Mesenchymal stem cell (in vitro differentiated cells and primary cell): ENCODE results near the gene AAK1.

ENCODE experiments used
- DNase-seq: peaks from one replicate; pipeline ENCODE4 v3.0.0-alpha.2; 2013
- H2AFZ ChIP-seq: one replicate; pipeline ENCODE4 v1.6.1; 2013; ENCODE audit warnings: low read depth, mild to moderate bottlenecking, control low read depth, inconsistent platforms, low read length, moderate library complexity
- H2AK5ac ChIP-seq: 2 replicates; pipeline ENCODE4 v1.6.1; 2013; ENCODE audit warnings: low read length, moderate library complexity, mild to moderate bottlenecking, inconsistent platforms; ENCODE audit not compliant: severe bottlenecking
- H2BK120ac ChIP-seq: one replicate; pipeline ENCODE4 v1.6.1; 2013; ENCODE audit warnings: low read depth, mild to moderate bottlenecking, inconsistent platforms, low read length, moderate library complexity
- H2BK12ac ChIP-seq, 2 experiments: one replicate each; pipeline ENCODE4 v1.6.1; 2013; ENCODE audit warnings: inconsistent platforms in 2 of 2, low read length in 2 of 2, mild to moderate bottlenecking in 2 of 2, moderate library complexity in 2 of 2, control low read depth in 1 of 2
- H2BK15ac ChIP-seq: one replicate; pipeline ENCODE4 v1.6.1; 2013; ENCODE audit warnings: mild to moderate bottlenecking, low read depth, inconsistent platforms; ENCODE audit not compliant: poor library complexity, severe bottlenecking
- H2BK5ac ChIP-seq: 2 replicates; pipeline ENCODE4 v1.6.1; 2013; ENCODE audit warnings: low read depth, mild to moderate bottlenecking, low read length, control low read depth, inconsistent platforms; ENCODE audit not compliant: poor library complexity, severe bottlenecking
- H3K14ac ChIP-seq, 2 experiments: one replicate each; pipeline ENCODE4 v1.6.1; 2013; ENCODE audit warnings: inconsistent platforms in 2 of 2, low read length in 2 of 2, control low read depth in 1 of 2, mild to moderate bottlenecking in 1 of 2, moderate library complexity in 1 of 2
- H3K18ac ChIP-seq, 2 experiments: one replicate each; pipeline ENCODE4 v1.6.1; 2013; ENCODE audit warnings: inconsistent platforms in 2 of 2, low read length in 2 of 2, control low read depth in 1 of 2, low read depth in 1 of 2, mild to moderate bottlenecking in 1 of 2
- H3K23ac ChIP-seq, 2 experiments: one replicate each; pipeline ENCODE4 v1.6.1; 2013; ENCODE audit warnings: inconsistent platforms in 2 of 2, low read length in 2 of 2, mild to moderate bottlenecking in 2 of 2, moderate library complexity in 2 of 2, control low read depth in 1 of 2
- H3K27ac ChIP-seq: 2 replicates; pipeline ENCODE4 v1.5.1; 2013; ENCODE audit warnings: mild to moderate bottlenecking, moderate library complexity, low read length, control low read depth, inconsistent platforms; ENCODE audit not compliant: poor library complexity, severe bottlenecking
- H3K27me3 ChIP-seq, 2 experiments: 2 replicates each; pipeline versions ENCODE4 v1.6.1 to v1.7.0; 2013; ENCODE audit warnings: low read length in 2 of 2, mild to moderate bottlenecking in 2 of 2, moderate library complexity in 2 of 2, control low read depth in 1 of 2, inconsistent platforms in 1 of 2; ENCODE audit not compliant: control insufficient read depth in 1 of 2, insufficient read depth in 1 of 2
- H3K36me3 ChIP-seq, 2 experiments: 2 replicates each; pipeline versions ENCODE4 v1.6.1 to v1.7.0; 2013; ENCODE audit warnings: low read length in 2 of 2, control low read depth in 1 of 2, inconsistent platforms in 1 of 2, low read depth in 1 of 2, mild to moderate bottlenecking in 1 of 2; ENCODE audit not compliant: insufficient read depth in 2 of 2, control insufficient read depth in 1 of 2
- H3K4ac ChIP-seq, 2 experiments: one replicate each; pipeline ENCODE4 v1.6.1; 2013; ENCODE audit warnings: inconsistent platforms in 2 of 2, low read length in 2 of 2, mild to moderate bottlenecking in 2 of 2, moderate library complexity in 2 of 2, control low read depth in 1 of 2, low read depth in 1 of 2
- H3K4me1 ChIP-seq: 2 replicates; pipeline ENCODE4 v1.6.1; 2013; ENCODE audit warnings: low read depth, low read length, control low read depth; ENCODE audit not compliant: control insufficient read depth, insufficient read depth
- H3K4me2 ChIP-seq: 2 replicates; pipeline ENCODE4 v1.6.1; 2013; ENCODE audit warnings: low read length, mild to moderate bottlenecking, inconsistent platforms; ENCODE audit not compliant: poor library complexity, severe bottlenecking
- H3K4me3 ChIP-seq, 2 experiments: 2 replicates each; pipeline versions ENCODE4 v1.5.1 to v1.7.0; 2013; ENCODE audit warnings: low read length in 2 of 2, mild to moderate bottlenecking in 2 of 2, control low read depth in 1 of 2, low read depth in 1 of 2; ENCODE audit not compliant: insufficient read depth in 1 of 2
- H3K79me1 ChIP-seq: replicated peaks from 2 replicates; pipeline ENCODE4 v1.6.1; 2013; ENCODE audit warnings: mild to moderate bottlenecking, control low read depth, low read length, inconsistent platforms; ENCODE audit not compliant: poor library complexity, severe bottlenecking
- H3K9ac ChIP-seq: 2 replicates; pipeline ENCODE4 v1.7.0; 2013; ENCODE audit warnings: mild to moderate bottlenecking, low read length, moderate library complexity
- H3K9me3 ChIP-seq: 2 replicates; pipeline ENCODE4 v1.7.0; 2013; ENCODE audit warnings: mild to moderate bottlenecking, low read length; ENCODE audit not compliant: control insufficient read depth
- H4K8ac ChIP-seq: one replicate; pipeline ENCODE4 v1.6.1; 2013; ENCODE audit warnings: inconsistent platforms, mild to moderate bottlenecking, low read length, moderate library complexity
- H4K91ac ChIP-seq: one replicate; pipeline ENCODE4 v1.6.1; 2013; ENCODE audit warnings: mild to moderate bottlenecking, low read length, inconsistent platforms
- WGBS: methylation state at CpG from one replicate; pipeline ENCODE4 v1.1.7; 2013; ENCODE audit warnings: mixed read lengths; 5-methylcytosine and 5-hydroxymethylcytosine counted together

Gene AAK1

DNA sequence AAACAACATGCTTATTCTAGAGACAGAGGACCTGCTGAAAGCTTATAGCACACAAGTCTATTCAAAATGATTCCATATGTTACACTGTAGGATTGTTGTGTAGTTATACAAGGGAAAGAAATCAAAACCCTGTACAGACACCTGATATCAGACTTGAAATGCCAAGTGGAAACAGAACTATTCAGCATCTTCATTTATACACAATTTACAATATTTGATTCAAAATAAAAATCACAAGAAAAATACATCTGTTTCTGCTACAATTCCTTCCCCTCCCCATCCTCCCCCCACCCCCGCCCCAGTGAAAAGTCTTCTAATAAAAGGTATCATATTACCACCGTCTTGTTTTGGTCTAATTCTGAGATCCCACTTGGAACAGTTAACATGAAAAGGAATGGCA is 168.9 kb downstream of the AAK1 start:
- Histone ChIP-seq H3K14ac (no peak overlapping the region), H3K27me3 (no peaks in the 10 kb centered on the region), H3K23ac (no peak overlapping the region), H3K9ac (no peak overlapping the region), H3K4me1 (no peaks in the 10 kb centered on the region), H3K18ac (no peak overlapping the region), H2AFZ (no peak overlapping the region), H3K4me3 (no peak overlapping the region), H3K4me2 (no peak overlapping the region), H4K8ac (no peak overlapping the region), H2BK5ac (no peak overlapping the region), H2BK12ac (no peak overlapping the region), H2BK120ac (no peak overlapping the region), H2AK5ac (no peak overlapping the region), H3K27ac (no peak overlapping the region), H4K91ac (no peak overlapping the region), H3K9me3 (no peaks in the 10 kb centered on the region), H3K36me3 (peaks cover 7 to 70% of the 10 kb centered on the region in 2 experiments), H2BK15ac (no peak overlapping the region), H3K4ac (no peak overlapping the region), H3K79me1 (peaks cover 11% of the 10 kb centered on the region)
- 70% methylated on average over 1 of the region's 2 CpGs for WGBS
- no peak for DNase-seq

DNA sequence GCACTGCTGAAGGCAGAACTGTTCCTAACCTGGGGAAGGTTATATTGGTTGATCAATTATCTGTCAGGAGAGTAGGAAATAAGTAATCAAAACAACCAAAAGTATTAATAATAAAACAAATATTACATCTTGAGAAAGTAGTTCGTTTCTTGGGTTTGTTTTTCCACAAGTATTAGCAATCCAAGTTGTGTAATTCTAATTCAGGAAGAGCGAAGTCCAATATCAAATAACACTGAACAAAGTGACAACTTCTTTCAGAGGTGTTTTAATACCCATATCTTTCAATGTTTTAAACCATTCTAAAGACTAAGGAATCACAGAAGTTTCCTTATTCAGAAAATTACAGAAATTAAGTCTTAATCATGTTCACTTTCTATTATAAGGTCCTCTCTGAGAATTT is 171.7 kb downstream of the AAK1 start:
- no peaks in the 10 kb centered on the region for H3K27me3 ChIP-seq
- H3K79me1 ChIP-seq, result peaks cover 11% of the 10 kb centered on the region
- H3K18ac ChIP-seq, result no peak overlapping the region
- no peak overlapping the region for H3K4ac ChIP-seq
- no peak overlapping the region for H3K27ac ChIP-seq
- no peak overlapping the region for H2BK12ac ChIP-seq
- no peak overlapping the region for H3K23ac ChIP-seq
- no peak overlapping the region for H2AFZ ChIP-seq
- H2BK5ac ChIP-seq, result no peak overlapping the region
- no peaks in the 10 kb centered on the region for H3K4me1 ChIP-seq
- H2AK5ac ChIP-seq, result no peak overlapping the region
- H3K14ac ChIP-seq, result no peak overlapping the region
- H3K4me2 ChIP-seq, result no peak overlapping the region
- no peak overlapping the region for H3K4me3 ChIP-seq
- H3K9ac ChIP-seq, result no peak overlapping the region
- WGBS, result no CpG with 5 or more reads among the region's 2 CpGs
- peaks cover 5 to 49% of the 10 kb centered on the region in 2 experiments for H3K36me3 ChIP-seq
- no peak overlapping the region for H4K91ac ChIP-seq
- H4K8ac ChIP-seq, result no peak overlapping the region
- DNase-seq, result no peak
- no peaks in the 10 kb centered on the region for H3K9me3 ChIP-seq
- no peak overlapping the region for H2BK120ac ChIP-seq
- no peak overlapping the region for H2BK15ac ChIP-seq

DNA sequence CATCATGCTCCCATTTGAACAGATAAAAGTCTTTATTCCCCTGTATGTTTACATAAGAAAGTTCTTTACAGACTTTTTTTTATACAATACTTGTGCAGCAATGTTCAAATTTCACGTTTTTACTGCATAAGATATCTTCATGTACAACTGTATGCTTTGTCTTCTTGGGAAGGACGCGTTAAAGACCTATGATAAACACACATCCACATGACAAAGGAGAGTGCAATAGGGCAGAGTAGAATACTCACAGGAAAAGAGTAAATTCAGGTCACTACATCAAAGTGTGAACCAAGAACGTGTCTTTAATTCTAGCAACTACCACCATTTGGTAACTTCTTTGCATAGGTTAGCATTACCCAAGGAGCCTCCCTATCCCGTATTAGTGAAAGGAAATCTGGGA is 172.6 kb downstream of the AAK1 start:
- H4K8ac ChIP-seq, result no peak overlapping the region
- no peak overlapping the region for H2AFZ ChIP-seq
- no peak overlapping the region for H3K23ac ChIP-seq
- no peak overlapping the region for H3K14ac ChIP-seq
- peaks cover 9 to 49% of the 10 kb centered on the region in 2 experiments for H3K36me3 ChIP-seq
- H2BK120ac ChIP-seq, result no peak overlapping the region
- no peak overlapping the region for H4K91ac ChIP-seq
- no peak overlapping the region for H3K27ac ChIP-seq
- no peak overlapping the region for H2AK5ac ChIP-seq
- 91% methylated on average over 2 of the region's 5 CpGs for WGBS
- no peak overlapping the region for H3K4me2 ChIP-seq
- no peaks in the 10 kb centered on the region for H3K4me1 ChIP-seq
- DNase-seq, result no peak
- H3K18ac ChIP-seq, result no peak overlapping the region
- H3K9ac ChIP-seq, result no peak overlapping the region
- H2BK15ac ChIP-seq, result no peak overlapping the region
- H3K27me3 ChIP-seq, result no peaks in the 10 kb centered on the region
- H3K9me3 ChIP-seq, result no peaks in the 10 kb centered on the region
- no peak overlapping the region for H2BK12ac ChIP-seq
- H3K4ac ChIP-seq, result no peak overlapping the region
- H3K4me3 ChIP-seq, result no peak overlapping the region
- H3K79me1 ChIP-seq, result peaks cover 11% of the 10 kb centered on the region
- H2BK5ac ChIP-seq, result no peak overlapping the region

DNA sequence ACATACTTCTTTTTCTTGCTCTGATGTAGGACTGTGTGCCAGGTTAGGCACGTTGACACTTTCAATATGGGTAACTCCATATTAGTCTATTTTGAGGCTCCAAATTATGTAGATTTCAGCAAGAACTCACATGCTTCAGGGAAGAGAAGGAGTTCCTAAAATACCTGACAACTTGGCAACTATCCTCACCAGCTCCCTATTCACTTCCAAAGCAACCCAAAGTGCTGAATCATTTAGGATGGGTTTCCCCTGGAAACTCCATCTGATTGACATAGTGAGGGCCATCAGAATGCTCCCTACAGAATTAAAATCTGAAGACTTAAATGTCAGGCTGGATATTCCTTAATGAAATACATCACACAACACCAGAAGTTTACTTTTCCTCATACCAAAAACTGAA is 173.8 kb downstream of the AAK1 start:
- H2AK5ac ChIP-seq, result no peak overlapping the region
- H3K27me3 ChIP-seq, result no peaks in the 10 kb centered on the region
- no peak overlapping the region for H3K14ac ChIP-seq
- H2BK15ac ChIP-seq, result no peak overlapping the region
- no peak overlapping the region for H3K4ac ChIP-seq
- no peak overlapping the region for H4K91ac ChIP-seq
- H3K4me2 ChIP-seq, result no peak overlapping the region
- peaks cover 17% of the 10 kb centered on the region for H3K79me1 ChIP-seq
- H3K23ac ChIP-seq, result no peak overlapping the region
- no peaks in the 10 kb centered on the region for H3K9me3 ChIP-seq
- 63% methylated on average over 1 of the region's 1 CpG for WGBS
- peaks cover 14 to 49% of the 10 kb centered on the region in 2 experiments for H3K36me3 ChIP-seq
- no peak overlapping the region for H3K18ac ChIP-seq
- H2AFZ ChIP-seq, result no peak overlapping the region
- H3K27ac ChIP-seq, result no peak overlapping the region
- no peak overlapping the region for H2BK12ac ChIP-seq
- no peak overlapping the region for H2BK5ac ChIP-seq
- H4K8ac ChIP-seq, result no peak overlapping the region
- no peak overlapping the region for H2BK120ac ChIP-seq
- no peaks in the 10 kb centered on the region for H3K4me1 ChIP-seq
- H3K4me3 ChIP-seq, result no peak overlapping the region
- DNase-seq, result no peak
- H3K9ac ChIP-seq, result no peak overlapping the region
